HL-60 (cell line): ENCODE results near the gene SAE1.

Source experiments
- DNase-seq, 2 experiments: peaks; one replicate each; pipeline ENCODE4 v3.0.0-alpha.2; 2010 to 2020; ENCODE audit warnings: low read depth in 1 of 2, low spot score in 1 of 2
- H3K27ac ChIP-seq: fragments of 250-450 bp; sonication (Bioruptor Pico); replicated peaks from 2 replicates; pipeline ENCODE4 v1.5.1; 2020; ENCODE audit warnings: mild to moderate bottlenecking, moderate library complexity
- H3K27me3 ChIP-seq: fragments of 250-450 bp; sonication (Bioruptor Pico); 2 replicates; pipeline ENCODE4 v1.5.1; 2021; ENCODE audit warnings: mild to moderate bottlenecking, moderate library complexity; ENCODE audit not compliant: insufficient read depth, poor library complexity, severe bottlenecking
- H3K4me3 ChIP-seq: replicated peaks from 2 replicates; pipeline ENCODE4 v1.5.1; 2011; ENCODE audit warnings: mild to moderate bottlenecking, control low read depth, low read length; ENCODE audit not compliant: insufficient read depth
- CTCF ChIP-seq: IDR thresholded peaks from one replicate; pipeline ENCODE4 v1.5.1; 2011; ENCODE audit warnings: low read length, control low read depth, inconsistent platforms; ENCODE audit not compliant: insufficient read depth
- GABPA ChIP-seq: IDR thresholded peaks from 2 replicates; pipeline ENCODE4 v1.6.1; 2012; ENCODE audit warnings: low read depth
- POLR2AphosphoS5 ChIP-seq: IDR thresholded peaks from 2 replicates; pipeline ENCODE4 v1.6.1; 2012; ENCODE audit warnings: low read depth
- REST ChIP-seq: IDR thresholded peaks from 2 replicates; pipeline ENCODE4 v1.6.1; 2012; ENCODE audit warnings: low read depth; ENCODE audit not compliant: insufficient replicate concordance
- SPI1 ChIP-seq: IDR thresholded peaks from 2 replicates; pipeline ENCODE4 v1.6.1; 2012; ENCODE audit warnings: low read depth, mild to moderate bottlenecking, borderline replicate concordance

The SAE1 gene

GRCh38 chr19:47187797-47188196 lies 57.2 kb downstream of the SAE1 start:
- no peak for DNase-seq
- Histone ChIP-seq H3K27ac (no peak overlapping the region), H3K27me3 (no peaks in the 10 kb centered on the region), H3K4me3 (no peak overlapping the region)
- TF ChIP-seq SPI1: no peak
- TF ChIP-seq GABPA: no peak
- TF ChIP-seq CTCF: no peak
- no peak for TF ChIP-seq POLR2AphosphoS5
- no peak for TF ChIP-seq REST

GRCh38 chr19:47188507-47189033 lies 57.9 kb downstream of the SAE1 start:
- no peak for DNase-seq
- Histone ChIP-seq H3K27me3 (no peaks in the 10 kb centered on the region), H3K4me3 (no peak overlapping the region), H3K27ac (no peak overlapping the region)
- TF ChIP-seq GABPA: no peak
- TF ChIP-seq POLR2AphosphoS5: no peak
- no peak for TF ChIP-seq REST
- TF ChIP-seq CTCF: no peak
- TF ChIP-seq SPI1: no peak

- no peak overlapping the region for H3K27ac ChIP-seq
- no peak for DNase-seq
- H3K4me3 ChIP-seq: no peak overlapping the region
- no peaks in the 10 kb centered on the region for H3K27me3 ChIP-seq
- TF ChIP-seq POLR2AphosphoS5: no peak
- TF ChIP-seq CTCF: no peak
- no peak for TF ChIP-seq SPI1
- no peak for TF ChIP-seq REST
- no peak for TF ChIP-seq GABPA
Observed at GRCh38 chr19:47190167-47190727, 59.6 kb downstream of the SAE1 start.
